Uterus (tissue), 2 donors: Measurements from ENCODE around the gene C16orf74.

Experiments used
- CTCF ChIP-seq, 4 experiments: fragments of 200-600 bp in 2 of 4; fragments of 450-650 bp in 2 of 4; sonication (generic) in 2 of 4; IDR thresholded peaks; one replicate each; pipeline ENCODE4 v1.5.1; 2016 to 2019; ENCODE audit warnings: antibody characterized with exemption in 4 of 4, mild to moderate bottlenecking in 2 of 4, moderate library complexity in 1 of 4
- POLR2A ChIP-seq, 2 donors: fragments of 450-650 bp; IDR thresholded peaks; one replicate each; pipeline ENCODE4 v1.6.1; 2016; ENCODE audit warnings: antibody characterized with exemption in 2 of 2, mild to moderate bottlenecking in 1 of 2, moderate library complexity in 1 of 2

GRCh38 chr16:85690469-85691064, 60.3 kb downstream of the C16orf74 start:
- TF ChIP-seq CTCF (IDR thresholded peaks at IDR 0.05), result no peak
- no peak for TF ChIP-seq POLR2A (IDR thresholded peaks at IDR 0.05)
